Muscle of arm (tissue), 12 donors: Measurements from ENCODE around the gene SEMA3B. TPM values are rescaled to one million over a fixed set of nuclear protein-coding genes. Genes with fewer than 3 reads are reported as not detected.

ENCODE experiments used
- DNase-seq: peaks from one replicate; pipeline ENCODE4 v3.0.0-alpha.2; 2013
- polyA plus RNA-seq, 12 donors: library from polyadenylated mRNA; unstranded; fragments of 120-200 nt; gene quantifications; one replicate each; pipeline ENCODE4 v1.2.1, GENCODE V29; 2013; ENCODE audit not compliant: insufficient read length in 12 of 12

SEMA3B gene
- polyA plus RNA-seq, 12 donors = 30.1 to 92.7 (median 35.2) TPM; not detected in 1

GRCh38 chr3:50292159-50293078 is 23.5 kb downstream of the SEMA3B start, which contains the start of gene IFRD2:
Gene IFRD2 (minus strand): TSS chr3:50292429. CDS start chr3:50292274, 155 bp downstream.
- DNase-seq = peak; percentile 98

- DNase-seq = no peak
Measured at GRCh38 chr3:50293079-50293801, 24.3 kb downstream of the SEMA3B start.

GRCh38 chr3:50294089-50294488 is 25.1 kb downstream of the SEMA3B start:
- DNase-seq = no peak

DNA sequence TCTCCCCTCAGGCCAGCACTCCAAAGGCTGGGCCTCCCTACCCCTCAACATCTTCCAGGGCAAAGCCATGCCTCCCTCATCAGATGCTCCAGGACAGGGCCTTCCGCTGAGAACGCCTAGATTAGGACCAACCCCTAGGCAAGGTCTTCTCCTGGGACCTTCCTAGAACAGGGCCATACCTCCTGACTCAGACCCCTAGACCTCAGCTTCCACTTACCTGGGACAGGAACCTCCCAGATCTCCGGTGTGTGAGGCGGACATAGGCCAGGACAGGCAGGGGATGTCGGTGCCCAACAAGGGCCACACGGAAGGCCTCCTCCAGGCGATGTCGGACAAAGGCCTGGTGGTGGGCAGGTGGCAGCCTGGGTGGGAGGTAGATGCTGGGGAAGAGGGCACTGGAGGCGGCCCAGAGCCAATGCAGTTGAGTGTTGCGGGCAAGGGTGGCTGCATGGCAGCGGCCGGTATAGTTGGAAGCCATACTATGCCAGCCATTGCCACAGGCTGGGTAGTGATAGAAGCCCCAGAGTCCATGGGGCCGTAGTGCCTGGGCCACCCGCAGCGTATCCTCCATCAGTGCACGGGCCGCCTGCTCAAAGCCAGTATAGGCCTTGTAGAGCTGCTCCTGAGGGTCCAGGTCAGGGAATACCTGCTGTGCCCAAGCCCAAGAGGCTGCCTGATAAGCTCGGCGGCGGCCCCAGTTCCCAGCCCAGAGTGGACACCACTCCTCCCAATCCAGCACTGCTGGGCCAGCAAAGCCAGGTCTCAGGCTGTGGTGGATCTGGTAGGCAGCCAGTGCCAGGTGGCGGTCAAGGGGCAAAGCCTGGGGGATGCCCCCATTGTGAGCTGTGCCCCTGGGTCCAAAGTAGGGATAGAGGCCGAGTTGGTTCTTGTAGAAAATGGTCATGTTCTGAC is 25.8 kb downstream of the SEMA3B start:
- DNase-seq = no peak

- no peak for DNase-seq
Measured at GRCh38 chr3:50295553-50296431, 26.8 kb downstream of the SEMA3B start.

- no peak for DNase-seq
Measured at GRCh38 chr3:50296721-50297383, 27.9 kb downstream of the SEMA3B start.

DNA sequence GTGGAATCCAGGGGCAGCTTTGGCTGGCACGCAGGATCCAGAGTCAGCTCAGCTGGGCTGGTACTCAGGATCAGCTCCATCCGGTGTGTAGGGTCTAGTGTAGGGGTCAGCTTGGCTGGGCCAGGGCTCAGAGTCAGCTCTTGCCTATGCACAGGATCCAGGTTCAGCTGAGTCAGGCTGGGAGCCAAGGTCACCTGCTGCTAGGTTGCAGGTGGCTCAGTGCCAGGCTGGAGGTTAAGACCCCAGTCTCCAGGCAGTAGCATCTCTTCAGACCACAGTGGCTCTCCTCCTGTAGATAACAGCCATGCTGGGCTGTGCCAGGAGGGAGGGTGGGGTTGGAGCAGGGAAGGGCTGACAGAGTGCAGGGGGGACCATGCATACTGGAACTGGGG is 28.4 kb downstream of the SEMA3B start:
- DNase-seq = no peak

GRCh38 chr3:50297896-50298725 is 29.2 kb downstream of the SEMA3B start:
- no peak for DNase-seq

DNA sequence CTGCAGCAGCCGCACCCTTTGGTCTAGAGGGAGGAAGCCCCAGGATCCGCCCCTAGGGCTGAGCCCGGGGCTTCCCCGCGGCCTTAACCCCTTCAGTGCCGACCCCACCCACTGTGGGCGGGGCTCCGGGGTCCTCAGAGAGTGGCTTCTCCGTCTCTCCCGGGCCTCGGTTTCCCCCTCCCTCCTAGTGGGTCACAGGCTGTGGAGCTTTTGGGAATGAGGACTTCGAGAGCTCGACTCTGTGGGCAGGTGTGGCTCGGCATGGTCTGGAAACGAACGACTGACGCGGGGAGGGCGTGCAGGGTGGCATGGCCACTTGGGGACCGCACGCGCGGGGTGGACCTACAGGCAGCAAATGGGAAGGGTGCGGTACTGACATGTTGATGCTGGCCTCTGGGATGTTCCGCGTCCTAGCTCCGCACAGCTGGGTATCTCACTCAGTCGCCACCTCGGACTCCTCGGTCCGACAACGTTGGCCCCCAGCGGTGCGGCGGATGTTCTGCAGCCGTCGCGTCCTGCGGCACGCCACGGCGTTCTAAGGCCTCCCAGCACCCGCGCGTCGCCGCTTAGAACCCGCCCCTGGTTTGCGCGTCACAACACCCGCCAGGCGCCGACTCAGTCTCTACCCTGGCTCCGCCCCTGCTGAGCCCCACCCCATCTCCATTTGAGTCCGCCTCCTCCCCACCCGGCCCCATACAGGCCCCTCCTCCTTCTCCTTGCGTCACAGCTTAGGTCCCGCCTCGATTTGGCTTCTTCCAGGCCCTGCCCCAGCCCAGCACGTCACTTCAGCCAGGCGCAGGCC is 30.1 kb downstream of the SEMA3B start, which contains the start of the genes HYAL3 and NAA80:
Gene HYAL3 (minus strand): TSS at position 570 of the 802 bp plus-strand sequence. CDS start 3,803 bp downstream, outside the sequence.
Gene NAA80 (minus strand): TSS at position 570 of the 802 bp plus-strand sequence. CDS start 1,942 bp downstream, outside the sequence.
- DNase-seq = peak; percentile 100

DNA sequence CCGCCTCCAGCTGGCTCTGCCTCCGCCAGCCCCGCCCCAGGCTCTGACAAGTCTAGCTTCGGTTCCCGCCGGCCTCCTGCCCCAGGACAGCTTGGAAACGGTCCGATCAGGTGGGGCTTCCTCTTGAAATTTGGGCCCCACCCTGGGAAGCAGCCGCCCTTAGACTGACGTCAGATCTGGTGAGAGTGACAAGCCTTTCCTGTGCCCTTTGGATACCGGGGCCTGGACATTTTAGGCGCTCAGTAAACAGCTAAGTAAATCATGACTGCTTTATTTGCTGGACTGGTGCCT is 30.6 kb downstream of the SEMA3B start:
- no peak for DNase-seq

- DNase-seq = no peak
Measured at GRCh38 chr3:50299929-50300680, 31.2 kb downstream of the SEMA3B start.

GRCh38 chr3:50300681-50301254 is 31.8 kb downstream of the SEMA3B start:
- DNase-seq = no peak

DNA sequence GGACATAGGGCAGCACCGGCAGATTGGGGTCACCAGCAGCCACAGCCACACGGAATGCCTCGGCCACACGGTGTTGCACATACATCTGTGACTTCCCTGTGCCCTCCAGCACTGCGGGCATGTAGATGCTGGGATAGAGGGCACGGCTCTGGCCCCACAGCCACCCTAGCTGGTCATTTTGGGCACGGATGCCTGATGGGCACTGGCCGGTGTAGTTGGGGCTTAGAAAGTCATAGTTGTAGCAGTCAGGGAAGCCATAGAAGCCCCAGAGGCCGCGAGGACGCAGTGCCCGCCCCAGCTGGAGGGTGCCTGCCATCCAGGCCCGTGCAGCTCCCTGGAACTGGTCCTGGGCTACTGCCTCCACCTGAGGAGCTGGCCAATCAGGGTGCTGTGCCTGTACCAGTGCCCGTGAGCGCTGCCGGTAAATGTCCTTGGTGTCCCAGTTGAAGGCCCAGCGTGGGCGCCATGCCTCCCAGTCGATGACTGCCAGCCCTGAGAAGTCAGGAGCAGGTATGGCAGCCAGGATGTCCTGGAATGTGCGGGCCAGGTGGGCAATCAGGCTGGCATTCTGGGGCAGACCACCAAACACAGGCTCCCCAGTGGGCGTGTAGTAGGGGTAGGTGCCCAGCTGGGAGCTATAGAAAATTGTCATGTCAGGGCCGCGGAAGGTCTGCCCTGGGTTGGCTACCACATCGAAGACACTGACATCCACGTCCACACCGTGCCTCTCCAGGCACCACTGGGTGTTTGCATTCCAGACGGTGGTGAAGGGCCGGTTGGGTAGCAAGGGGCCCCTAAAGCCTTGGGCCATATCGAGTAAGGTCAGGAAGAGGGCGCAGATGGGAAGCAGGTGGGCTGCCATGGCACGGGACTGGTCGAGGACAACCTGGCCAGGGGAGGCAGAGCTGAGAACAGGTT is 33.4 kb downstream of the SEMA3B start:
- DNase-seq = no peak

- DNase-seq = no peak
Measured at GRCh38 chr3:50303013-50303815, 34.3 kb downstream of the SEMA3B start, which contains the start of gene HYAL1. Gene HYAL1 (minus strand): TSS chr3:50303574. CDS start chr3:50302956, 618 bp downstream.

DNA sequence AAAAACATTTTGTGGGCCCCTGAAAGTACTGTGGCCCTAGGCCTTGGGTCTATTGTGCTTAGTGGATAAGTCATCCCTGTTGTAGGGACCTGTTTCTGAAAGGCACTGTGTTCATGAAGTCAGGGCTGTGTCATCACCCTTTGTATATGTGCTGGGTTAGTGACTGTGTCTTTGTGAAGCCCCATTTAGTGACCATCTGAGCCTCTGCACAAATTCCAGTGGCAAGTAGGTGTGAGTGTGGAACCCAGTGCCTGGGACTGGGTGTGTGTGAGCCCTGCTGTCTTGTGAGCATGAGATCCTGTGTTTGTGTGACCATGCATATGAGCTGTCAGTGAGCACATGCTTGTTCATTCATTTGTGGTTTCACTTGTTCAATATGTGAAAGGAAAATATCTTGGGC is 35.7 kb downstream of the SEMA3B start:
- DNase-seq = no peak
